Natural killer cell (primary cell): ENCODE results near the gene TTC34. TPM values are rescaled to one million over a fixed set of nuclear protein-coding genes. Genes with fewer than 3 reads are reported as not detected.

Experiments used
- ATAC-seq, 3 donors: fragments of 150-1000 bp in 2 of 3; fragments of 200-7000 bp in 1 of 3; cut with Tn5 transposase; 1 replicate in 1 of 3; 2 replicates in 2 of 3; pipeline ENCODE4 v1.10.0; 2021; ENCODE audit warnings: mild to moderate bottlenecking in 2 of 3, moderate library complexity in 2 of 3
- DNase-seq, 2 donors: peaks; one replicate each; pipeline versions ENCODE4 v3.0.0 to v3.0.0-alpha.2; 2013 to 2021; ENCODE audit warnings: mixed read lengths in 1 of 2
- H3K27ac ChIP-seq: one replicate; pipeline ENCODE4 v1.5.1; 2013; ENCODE audit warnings: mild to moderate bottlenecking, low read length
- H3K27me3 ChIP-seq: one replicate; pipeline ENCODE4 v1.6.1; 2013; ENCODE audit warnings: low read length; ENCODE audit not compliant: control insufficient read depth, insufficient read depth
- H3K36me3 ChIP-seq: one replicate; pipeline ENCODE4 v1.6.1; 2013; ENCODE audit warnings: low read length; ENCODE audit not compliant: control insufficient read depth, insufficient read depth
- H3K4me1 ChIP-seq: one replicate; pipeline ENCODE4 v1.6.1; 2013; ENCODE audit warnings: low read length; ENCODE audit not compliant: control insufficient read depth, insufficient read depth
- H3K4me3 ChIP-seq: one replicate; pipeline ENCODE4 v1.5.1; 2013; ENCODE audit warnings: low read length
- H3K9me3 ChIP-seq: one replicate; pipeline ENCODE4 v1.6.1; 2013; ENCODE audit warnings: low read length; ENCODE audit not compliant: control insufficient read depth, insufficient read depth
- H3K27ac Mint-ChIP-seq, 2 donors: one replicate each; pipeline ENCODE4 v1.8.0; 2022; ENCODE audit warnings: mild to moderate bottlenecking in 2 of 2, mixed read lengths in 2 of 2, moderate library complexity in 1 of 2
- H3K27me3 Mint-ChIP-seq, 2 donors: one replicate each; pipeline ENCODE4 v1.8.0; 2022; ENCODE audit warnings: low read depth in 2 of 2, mixed read lengths in 2 of 2
- H3K36me3 Mint-ChIP-seq: one replicate; pipeline ENCODE4 v1.8.0; 2022; ENCODE audit warnings: mixed read lengths
- H3K4me1 Mint-ChIP-seq, 2 donors: one replicate each; pipeline ENCODE4 v1.8.0; 2022; ENCODE audit warnings: mixed read lengths in 2 of 2
- H3K4me3 Mint-ChIP-seq: one replicate; pipeline ENCODE4 v1.8.0; 2022; ENCODE audit warnings: mild to moderate bottlenecking, moderate library complexity, mixed read lengths
- H3K9me3 Mint-ChIP-seq, 2 donors: one replicate each; pipeline ENCODE4 v1.8.0; 2022; ENCODE audit warnings: mixed read lengths in 2 of 2
- WGBS: methylation state at CpG from one replicate; pipeline ENCODE4 v1.1.7; 2013; ENCODE audit warnings: missing lambda C conversion rate; ENCODE audit not compliant: insufficient coverage; 5-methylcytosine and 5-hydroxymethylcytosine counted together
- intact Hi-C: fragments of 100-400 bp; cut with micrococcal nuclease; formaldehyde crosslinking; loops from one replicate; pipeline ENCODE4 v1.14.2; 2022
- total RNA-seq, 4 donors: library from RNA; stranded (reverse); fragments of 120-200 nt in 1 of 4; gene quantifications; one replicate each; pipeline versions ENCODE4 v1.2.3 to v1.2.4, GENCODE V29; 2013 to 2022
- TF ChIP-seq, protein P1 (sequence below): fragments of 200-600 bp; IDR thresholded peaks from one replicate; pipeline ENCODE4 v1.8.0; 2022; ENCODE audit warnings: antibody characterized with exemption

The TTC34 gene
- total RNA-seq, 3 donors from 2014 or later (not counting 1 experiment from before 2014, with no cell fraction given), result 0.80 to 1.4 (median 1.2) TPM

DNA sequence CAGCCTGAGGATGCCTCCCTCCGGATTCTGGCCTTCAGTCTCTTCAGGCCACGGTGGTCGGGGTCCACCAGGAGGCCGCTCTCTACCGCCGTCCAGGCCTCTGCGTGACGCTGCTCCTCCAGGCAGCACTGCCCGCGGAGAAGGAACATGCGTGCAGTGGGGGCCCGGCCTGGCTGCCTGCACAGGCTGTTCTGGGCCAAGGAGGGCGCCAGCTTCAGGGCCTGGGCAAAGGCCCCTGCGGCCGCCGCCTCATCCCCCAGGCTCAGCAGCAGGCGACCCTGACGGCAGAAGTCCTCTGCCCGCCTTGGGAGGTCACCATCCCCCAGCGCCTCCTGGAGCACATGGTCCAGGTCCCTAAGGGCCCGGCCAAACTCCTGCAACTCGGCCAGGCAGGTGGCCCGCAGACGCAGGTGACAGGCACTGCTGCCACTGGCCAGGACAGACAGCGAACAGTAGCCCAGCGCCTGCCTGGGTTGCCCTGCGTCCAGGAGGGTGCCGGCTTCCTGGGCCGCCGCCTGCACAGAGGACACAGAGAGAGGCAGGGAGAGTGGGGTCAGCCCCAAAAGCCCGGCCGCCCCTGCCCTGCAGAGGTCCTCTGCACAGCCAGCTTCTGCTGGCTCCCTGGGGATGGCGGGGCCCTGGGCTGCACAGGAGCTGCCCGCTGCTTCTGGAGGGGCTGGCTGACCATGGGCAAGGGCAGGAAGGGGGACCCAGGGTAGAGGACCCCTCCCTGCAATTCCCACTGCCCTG is 159.9 kb downstream of the TTC34 start:
- Histone ChIP-seq H3K27ac (peak overlapping the region; percentile 96), H3K9me3 (peaks cover 8% of the 10 kb centered on the region), H3K4me3 (peak overlapping the region; percentile 70), H3K36me3 (no peaks in the 10 kb centered on the region), H3K4me1 (peaks cover 22% of the 10 kb centered on the region), H3K27me3 (no peaks in the 10 kb centered on the region)
- intact Hi-C loops, result loop anchor here (1.0 to 10.0 kb wide), 3 partner anchors 55 to 447 kb away; partner anchors contain the start of genes FAAP20 and PRXL2B
- TF ChIP-seq, protein P1, sequence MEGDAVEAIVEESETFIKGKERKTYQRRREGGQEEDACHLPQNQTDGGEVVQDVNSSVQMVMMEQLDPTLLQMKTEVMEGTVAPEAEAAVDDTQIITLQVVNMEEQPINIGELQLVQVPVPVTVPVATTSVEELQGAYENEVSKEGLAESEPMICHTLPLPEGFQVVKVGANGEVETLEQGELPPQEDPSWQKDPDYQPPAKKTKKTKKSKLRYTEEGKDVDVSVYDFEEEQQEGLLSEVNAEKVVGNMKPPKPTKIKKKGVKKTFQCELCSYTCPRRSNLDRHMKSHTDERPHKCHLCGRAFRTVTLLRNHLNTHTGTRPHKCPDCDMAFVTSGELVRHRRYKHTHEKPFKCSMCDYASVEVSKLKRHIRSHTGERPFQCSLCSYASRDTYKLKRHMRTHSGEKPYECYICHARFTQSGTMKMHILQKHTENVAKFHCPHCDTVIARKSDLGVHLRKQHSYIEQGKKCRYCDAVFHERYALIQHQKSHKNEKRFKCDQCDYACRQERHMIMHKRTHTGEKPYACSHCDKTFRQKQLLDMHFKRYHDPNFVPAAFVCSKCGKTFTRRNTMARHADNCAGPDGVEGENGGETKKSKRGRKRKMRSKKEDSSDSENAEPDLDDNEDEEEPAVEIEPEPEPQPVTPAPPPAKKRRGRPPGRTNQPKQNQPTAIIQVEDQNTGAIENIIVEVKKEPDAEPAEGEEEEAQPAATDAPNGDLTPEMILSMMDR, result no peak
- H3K9me3 Mint-ChIP-seq, result no peaks in the 10 kb centered on the region
- H3K36me3 Mint-ChIP-seq, result no peaks in the 10 kb centered on the region
- H3K4me3 Mint-ChIP-seq, result peak overlapping the region; percentile 21
- ATAC-seq, result no peak
- WGBS, result 95% methylated on average over 34 of the region's 34 CpGs
- H3K27me3 Mint-ChIP-seq, result no peaks in the 10 kb centered on the region
- H3K4me1 Mint-ChIP-seq, result peaks cover 10 to 18% of the 10 kb centered on the region in 2 donors
- DNase-seq, result no peak
- peak overlapping the region in 1 of 2 donors; percentile 97 for H3K27ac Mint-ChIP-seq

DNA sequence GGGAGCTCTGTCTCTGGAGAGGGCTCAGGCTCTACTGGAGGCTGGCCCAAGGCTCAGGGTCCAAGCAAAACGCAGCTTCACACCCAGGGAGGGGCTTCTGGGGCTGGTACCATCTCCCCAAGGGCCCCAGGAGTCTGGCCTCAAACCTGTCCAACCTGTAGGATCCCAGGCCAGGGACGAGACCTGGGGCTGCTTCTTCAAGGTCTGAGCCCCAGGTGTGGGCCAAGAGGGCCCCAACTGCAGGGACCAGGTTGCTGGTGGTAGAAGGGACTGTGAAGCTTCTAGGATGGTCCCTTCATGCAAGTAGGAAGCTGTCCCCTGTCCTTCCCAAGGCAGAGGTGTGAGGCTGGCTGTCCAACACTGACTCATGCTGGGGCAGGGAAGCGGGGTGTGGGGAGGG is 160.9 kb downstream of the TTC34 start:
- TF ChIP-seq, protein P1, result no peak
- intact Hi-C loops, result loop anchor here (10.0 kb wide), 2 partner anchors 96 to 446 kb away; partner anchors contain the start of gene FAAP20
- H3K9me3 ChIP-seq, result peaks cover 5% of the 10 kb centered on the region
- ATAC-seq (no peak), DNase-seq (no peak)
- Mint-ChIP-seq H3K9me3 (no peaks in the 10 kb centered on the region), H3K27me3 (no peaks in the 10 kb centered on the region), H3K4me1 (peaks cover 10 to 18% of the 10 kb centered on the region in 2 donors), H3K36me3 (no peaks in the 10 kb centered on the region), H3K4me3 (no peak overlapping the region), H3K27ac (peak overlapping the region in 1 of 2 donors; percentile 47)
- no peak overlapping the region for H3K4me3 ChIP-seq
- peaks cover 22% of the 10 kb centered on the region for H3K4me1 ChIP-seq
- 95% methylated on average over 3 of the region's 3 CpGs for WGBS
- H3K27ac ChIP-seq, result no peak overlapping the region
- H3K36me3 ChIP-seq, result no peaks in the 10 kb centered on the region
- H3K27me3 ChIP-seq, result no peaks in the 10 kb centered on the region

DNA sequence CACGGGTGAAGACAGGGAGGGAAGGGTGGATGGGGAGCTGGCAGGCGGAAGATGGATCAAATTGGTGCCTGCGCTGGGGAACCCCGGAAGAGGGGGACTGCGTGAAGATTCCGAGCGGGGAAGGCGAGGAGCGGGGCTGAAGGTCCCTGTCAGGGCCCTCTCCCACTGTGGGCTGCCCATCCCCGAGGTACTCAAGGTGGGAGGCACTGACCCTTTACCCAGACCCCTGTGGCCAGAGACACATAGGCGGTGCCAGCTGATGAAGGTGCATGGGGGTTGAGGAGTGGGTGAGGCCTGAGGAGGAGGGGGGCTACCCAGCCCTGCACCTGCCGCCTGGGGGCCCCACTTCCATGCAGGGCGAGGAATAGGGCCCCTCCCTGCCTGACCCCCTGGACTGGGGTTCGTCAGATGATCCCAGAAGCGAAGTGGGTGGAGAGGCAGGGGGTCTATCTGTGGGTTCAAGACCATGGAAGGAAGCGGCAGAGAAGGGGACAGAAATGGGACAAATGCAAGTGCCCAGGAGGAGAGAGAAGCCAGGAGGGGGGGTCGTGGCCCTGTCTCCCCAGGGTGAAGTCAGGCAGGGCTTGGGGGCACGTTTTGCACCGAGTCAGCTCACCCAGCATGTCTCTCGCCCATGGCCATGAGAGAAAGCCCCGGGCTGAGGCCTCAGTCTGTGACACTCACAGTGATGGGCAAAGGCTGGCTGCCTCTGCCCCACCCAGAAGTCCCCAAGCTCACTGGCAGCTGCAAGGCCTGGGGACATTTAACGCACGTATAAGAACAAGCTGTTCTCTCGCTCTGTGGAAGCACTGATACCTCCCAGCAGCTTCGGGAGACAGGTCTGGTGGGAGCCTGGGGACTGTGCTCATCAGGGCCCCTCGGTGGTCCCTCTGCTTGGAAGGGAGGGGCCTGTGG is 161.6 kb downstream of the TTC34 start:
- Histone ChIP-seq H3K27ac (no peak overlapping the region), H3K27me3 (peaks cover 3% of the 10 kb centered on the region), H3K4me3 (no peak overlapping the region), H3K36me3 (no peaks in the 10 kb centered on the region), H3K9me3 (peaks cover 5% of the 10 kb centered on the region), H3K4me1 (peaks cover 22% of the 10 kb centered on the region)
- peak overlapping the region in 1 of 2 donors; percentile 47 for H3K27ac Mint-ChIP-seq
- DNase-seq (no peak), ATAC-seq (no peak)
- H3K4me1 Mint-ChIP-seq, result peaks cover 10 to 18% of the 10 kb centered on the region in 2 donors
- H3K36me3 Mint-ChIP-seq, result no peaks in the 10 kb centered on the region
- TF ChIP-seq, protein P1, result no peak
- no peak overlapping the region for H3K4me3 Mint-ChIP-seq
- H3K27me3 Mint-ChIP-seq, result no peaks in the 10 kb centered on the region
- WGBS, result 89% methylated on average over 26 of the region's 26 CpGs
- H3K9me3 Mint-ChIP-seq, result no peaks in the 10 kb centered on the region
- intact Hi-C loops, result loop anchor here (10.0 kb wide), 2 partner anchors 95 to 445 kb away; partner anchors contain the start of gene FAAP20
